Measurements from ENCODE around the gene GLIS1.

Gene GLIS1

DNA sequence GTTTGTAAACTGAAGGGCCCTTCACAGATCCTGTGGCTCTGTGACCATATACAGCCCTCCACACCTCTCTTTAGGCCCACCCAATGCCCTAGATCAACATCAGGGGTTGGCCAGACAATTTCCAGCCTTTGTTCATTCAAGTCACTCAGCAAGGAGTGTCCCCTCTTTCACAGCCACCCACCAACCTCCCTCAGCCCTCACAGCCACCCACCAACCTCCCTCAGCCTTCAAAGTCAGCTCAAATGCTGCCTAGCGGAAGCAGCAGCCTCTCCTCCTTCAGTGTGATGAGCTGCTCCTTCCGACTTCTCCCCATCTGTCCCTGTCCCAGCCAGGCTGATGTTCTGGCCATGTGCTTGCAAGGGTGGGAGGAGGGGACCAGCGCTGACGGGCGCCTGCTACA lies 208.4 kb downstream of the GLIS1 start:
- Histone ChIP-seq H3K9me3 (ENCODE audit: insufficient read depth, low read length, severe bottlenecking) (no peaks in the 10 kb centered on the region), H3K27ac (ENCODE audit: low read length) (no peak overlapping the region), H2AFZ (ENCODE audit: low read depth, low read length) (no peak overlapping the region), H3K79me2 (ENCODE audit: insufficient read depth, low read length) (no peaks in the 10 kb centered on the region), H3K4me2 (ENCODE audit: insufficient read depth, low read length) (no peak overlapping the region), H3K9ac (ENCODE audit: low read depth, low read length) (no peak overlapping the region), H3K36me3 (ENCODE audit: insufficient read depth, low read length) (no peaks in the 10 kb centered on the region), H4K20me1 (ENCODE audit: insufficient read depth, low read length) (no peaks in the 10 kb centered on the region), H3K27me3 (ENCODE audit: insufficient read depth, low read length, poor library complexity) (peaks cover 16% of the 10 kb centered on the region), H3K4me3 (ENCODE audit: low read depth in 1 of 2, low read length in 2 of 2) (no peak overlapping the region), H3K4me1 (ENCODE audit: insufficient read depth, low read length) (no peaks in the 10 kb centered on the region)
- DNase-seq (no peak), ATAC-seq (ENCODE audit: insufficient read depth, low read depth) (no peak)
- TF ChIP-seq, protein P1, sequence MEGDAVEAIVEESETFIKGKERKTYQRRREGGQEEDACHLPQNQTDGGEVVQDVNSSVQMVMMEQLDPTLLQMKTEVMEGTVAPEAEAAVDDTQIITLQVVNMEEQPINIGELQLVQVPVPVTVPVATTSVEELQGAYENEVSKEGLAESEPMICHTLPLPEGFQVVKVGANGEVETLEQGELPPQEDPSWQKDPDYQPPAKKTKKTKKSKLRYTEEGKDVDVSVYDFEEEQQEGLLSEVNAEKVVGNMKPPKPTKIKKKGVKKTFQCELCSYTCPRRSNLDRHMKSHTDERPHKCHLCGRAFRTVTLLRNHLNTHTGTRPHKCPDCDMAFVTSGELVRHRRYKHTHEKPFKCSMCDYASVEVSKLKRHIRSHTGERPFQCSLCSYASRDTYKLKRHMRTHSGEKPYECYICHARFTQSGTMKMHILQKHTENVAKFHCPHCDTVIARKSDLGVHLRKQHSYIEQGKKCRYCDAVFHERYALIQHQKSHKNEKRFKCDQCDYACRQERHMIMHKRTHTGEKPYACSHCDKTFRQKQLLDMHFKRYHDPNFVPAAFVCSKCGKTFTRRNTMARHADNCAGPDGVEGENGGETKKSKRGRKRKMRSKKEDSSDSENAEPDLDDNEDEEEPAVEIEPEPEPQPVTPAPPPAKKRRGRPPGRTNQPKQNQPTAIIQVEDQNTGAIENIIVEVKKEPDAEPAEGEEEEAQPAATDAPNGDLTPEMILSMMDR (IDR thresholded peaks at IDR 0.05; ENCODE audit: borderline replicate concordance, extremely low read depth, low read length, poor library complexity, severe bottlenecking): no peak

DNA sequence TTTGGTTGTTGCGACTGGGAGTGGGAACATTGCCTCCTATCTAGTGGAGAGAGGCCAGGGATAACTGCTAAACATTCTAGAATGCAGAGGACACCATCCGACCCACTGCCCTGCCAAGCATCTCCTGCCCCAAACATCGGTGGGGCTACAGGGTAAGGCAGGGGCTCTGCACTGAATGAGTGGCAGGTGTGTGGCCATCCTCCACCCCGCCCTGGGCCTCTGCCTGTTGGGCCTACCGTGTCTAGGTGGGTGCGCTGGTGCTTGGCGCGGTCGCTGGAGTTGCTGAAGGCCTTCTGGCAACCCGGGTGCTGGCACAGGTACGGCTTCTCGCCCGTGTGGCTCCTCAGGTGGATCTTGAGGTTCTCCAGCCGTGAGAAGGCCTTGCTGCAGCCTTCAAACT lies 209.4 kb downstream of the GLIS1 start:
- H3K4me1 ChIP-seq (ENCODE audit: insufficient read depth, low read length): no peaks in the 10 kb centered on the region
- no peak overlapping the region for H3K4me3 ChIP-seq (ENCODE audit: low read depth in 1 of 2, low read length in 2 of 2)
- no peaks in the 10 kb centered on the region for H4K20me1 ChIP-seq (ENCODE audit: insufficient read depth, low read length)
- no peaks in the 10 kb centered on the region for H3K79me2 ChIP-seq (ENCODE audit: insufficient read depth, low read length)
- H3K27me3 ChIP-seq (ENCODE audit: insufficient read depth, low read length, poor library complexity): peaks cover 14% of the 10 kb centered on the region
- TF ChIP-seq, protein P1 (IDR thresholded peaks at IDR 0.05; ENCODE audit: borderline replicate concordance, extremely low read depth, low read length, poor library complexity, severe bottlenecking): no peak
- no peak for TF ChIP-seq EZH2 (IDR thresholded peaks at IDR 0.05; ENCODE audit: borderline replicate concordance, low read depth, low read length, severe bottlenecking)
- no peaks in the 10 kb centered on the region for H3K36me3 ChIP-seq (ENCODE audit: insufficient read depth, low read length)
- DNase-seq (no peak), ATAC-seq (ENCODE audit: insufficient read depth, low read depth) (no peak)
- no peak overlapping the region for H2AFZ ChIP-seq (ENCODE audit: low read depth, low read length)
- no peaks in the 10 kb centered on the region for H3K9me3 ChIP-seq (ENCODE audit: insufficient read depth, low read length, severe bottlenecking)
- no peak overlapping the region for H3K27ac ChIP-seq (ENCODE audit: low read length)
- H3K9ac ChIP-seq (ENCODE audit: low read depth, low read length): no peak overlapping the region
- no peak overlapping the region for H3K4me2 ChIP-seq (ENCODE audit: insufficient read depth, low read length)

DNA sequence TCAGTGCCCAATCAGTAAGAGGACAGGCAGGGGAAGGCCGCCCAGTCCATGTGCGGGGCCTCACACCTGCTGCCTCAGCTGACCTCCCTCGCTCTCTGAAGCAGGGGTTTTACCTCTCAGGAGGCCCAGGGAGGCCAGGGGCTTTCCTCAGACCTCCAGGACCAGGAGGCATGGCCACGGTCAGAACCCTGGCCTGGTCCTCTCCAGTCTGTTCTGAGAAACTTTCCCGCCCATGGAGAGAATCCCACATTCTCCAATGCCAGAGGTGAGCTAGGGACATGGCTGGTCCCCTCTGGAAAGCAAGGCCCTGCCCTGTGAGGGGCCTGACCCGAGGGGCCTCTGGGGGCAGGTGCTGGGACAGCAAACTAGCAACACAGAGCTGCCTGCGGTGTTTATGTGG lies 211.6 kb downstream of the GLIS1 start:
- no peak overlapping the region for H3K27ac ChIP-seq (ENCODE audit: low read length)
- ATAC-seq (ENCODE audit: insufficient read depth, low read depth) (no peak), DNase-seq (no peak)
- H3K9ac ChIP-seq (ENCODE audit: low read depth, low read length): no peak overlapping the region
- H4K20me1 ChIP-seq (ENCODE audit: insufficient read depth, low read length): no peaks in the 10 kb centered on the region
- no peak overlapping the region for H3K4me2 ChIP-seq (ENCODE audit: insufficient read depth, low read length)
- H3K4me3 ChIP-seq (ENCODE audit: low read depth in 1 of 2, low read length in 2 of 2): no peak overlapping the region
- TF ChIP-seq, protein P1 (IDR thresholded peaks at IDR 0.05; ENCODE audit: borderline replicate concordance, extremely low read depth, low read length, poor library complexity, severe bottlenecking): no peak
- TF ChIP-seq EZH2 (IDR thresholded peaks at IDR 0.05; ENCODE audit: borderline replicate concordance, low read depth, low read length, severe bottlenecking): no peak
- H3K4me1 ChIP-seq (ENCODE audit: insufficient read depth, low read length): no peaks in the 10 kb centered on the region
- H3K36me3 ChIP-seq (ENCODE audit: insufficient read depth, low read length): no peaks in the 10 kb centered on the region
- no peaks in the 10 kb centered on the region for H3K9me3 ChIP-seq (ENCODE audit: insufficient read depth, low read length, severe bottlenecking)
- H2AFZ ChIP-seq (ENCODE audit: low read depth, low read length): no peak overlapping the region
- no peaks in the 10 kb centered on the region for H3K79me2 ChIP-seq (ENCODE audit: insufficient read depth, low read length)
- peaks cover 14% of the 10 kb centered on the region for H3K27me3 ChIP-seq (ENCODE audit: insufficient read depth, low read length, poor library complexity)

Data from DND-41 (cell line).